ENCODE results near the gene LHX4. TPM values are rescaled to one million over a fixed set of nuclear protein-coding genes. Genes with fewer than 3 reads are reported as not detected.

Gene LHX4
- total and polyA plus RNA-seq, 8 donors = 0.03 to 0.19 (median 0.12) TPM; not detected in 3

DNA sequence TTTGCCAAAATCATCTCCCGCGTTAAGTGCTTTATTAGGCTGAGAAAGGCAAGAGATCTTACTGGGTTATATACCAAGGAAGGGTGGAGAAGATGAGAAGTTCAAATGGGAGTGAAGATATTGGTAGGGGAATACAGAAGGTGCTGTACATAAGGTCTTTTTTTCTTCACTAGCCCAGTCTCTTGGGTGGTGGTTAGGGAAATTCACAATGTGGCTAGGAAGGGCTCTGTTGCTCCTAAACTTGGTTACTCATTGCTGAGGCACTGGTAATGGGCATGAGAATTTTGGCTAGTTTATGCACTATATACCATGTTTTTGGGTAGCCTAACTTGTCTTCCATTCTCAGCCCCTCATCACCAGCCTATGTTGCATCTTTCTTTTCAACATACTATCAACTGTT is 50.6 kb downstream of the LHX4 start:
- Histone ChIP-seq H3K27me3 (no peaks in the 10 kb centered on the region), H3K4me1 (peaks cover 0 to 7% (median 0%) of the 10 kb centered on the region in 3 donors), H3K9me3 (no peaks in the 10 kb centered on the region), H3K4me3 (no peak overlapping the region), H3K36me3 (peaks cover 0 to 8% (median 0%) of the 10 kb centered on the region in 3 donors), H3K27ac (no peak overlapping the region)
- intact Hi-C loops (cut with DNase I) = no loop called here
- WGBS, 2 donors = 95 to 98% methylated on average over 2 of the region's 2 CpGs
- DNase-seq (no peak), FAIRE-seq (no peak), ATAC-seq (no peak)
- TF ChIP-seq, protein P1, sequence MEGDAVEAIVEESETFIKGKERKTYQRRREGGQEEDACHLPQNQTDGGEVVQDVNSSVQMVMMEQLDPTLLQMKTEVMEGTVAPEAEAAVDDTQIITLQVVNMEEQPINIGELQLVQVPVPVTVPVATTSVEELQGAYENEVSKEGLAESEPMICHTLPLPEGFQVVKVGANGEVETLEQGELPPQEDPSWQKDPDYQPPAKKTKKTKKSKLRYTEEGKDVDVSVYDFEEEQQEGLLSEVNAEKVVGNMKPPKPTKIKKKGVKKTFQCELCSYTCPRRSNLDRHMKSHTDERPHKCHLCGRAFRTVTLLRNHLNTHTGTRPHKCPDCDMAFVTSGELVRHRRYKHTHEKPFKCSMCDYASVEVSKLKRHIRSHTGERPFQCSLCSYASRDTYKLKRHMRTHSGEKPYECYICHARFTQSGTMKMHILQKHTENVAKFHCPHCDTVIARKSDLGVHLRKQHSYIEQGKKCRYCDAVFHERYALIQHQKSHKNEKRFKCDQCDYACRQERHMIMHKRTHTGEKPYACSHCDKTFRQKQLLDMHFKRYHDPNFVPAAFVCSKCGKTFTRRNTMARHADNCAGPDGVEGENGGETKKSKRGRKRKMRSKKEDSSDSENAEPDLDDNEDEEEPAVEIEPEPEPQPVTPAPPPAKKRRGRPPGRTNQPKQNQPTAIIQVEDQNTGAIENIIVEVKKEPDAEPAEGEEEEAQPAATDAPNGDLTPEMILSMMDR (IDR thresholded peaks at IDR 0.05) = no peak

DNA sequence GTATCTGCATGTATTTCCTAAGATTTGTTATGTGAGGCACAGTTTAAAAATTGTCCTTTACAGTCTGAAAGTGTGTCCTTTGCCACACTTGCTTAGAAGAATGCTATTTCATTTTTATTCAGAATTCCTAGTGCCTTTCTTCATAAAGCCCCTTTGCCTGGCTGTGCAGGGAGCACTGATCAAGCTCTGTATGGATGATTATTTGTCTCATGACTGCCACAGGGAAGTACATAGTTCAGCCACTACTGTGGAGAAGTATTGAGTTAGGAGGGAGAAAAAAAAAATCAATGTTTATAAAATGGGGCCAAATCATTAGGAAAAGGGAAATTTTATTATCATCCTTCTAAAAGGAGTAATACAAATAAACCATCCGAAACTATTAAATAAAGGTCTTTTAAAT is 51.4 kb downstream of the LHX4 start:
- H3K36me3 ChIP-seq = peaks cover 0 to 8% (median 0%) of the 10 kb centered on the region in 3 donors
- peaks cover 0 to 7% (median 0%) of the 10 kb centered on the region in 3 donors for H3K4me1 ChIP-seq
- H3K9me3 ChIP-seq = no peaks in the 10 kb centered on the region
- TF ChIP-seq, protein P1 (IDR thresholded peaks at IDR 0.05) = no peak
- H3K4me3 ChIP-seq = no peak overlapping the region
- H3K27ac ChIP-seq = no peak overlapping the region
- DNase-seq = no peak
- FAIRE-seq = no peak
- ATAC-seq = no peak
- no peaks in the 10 kb centered on the region for H3K27me3 ChIP-seq
- intact Hi-C loops (cut with DNase I) = no loop called here
- 82 to 93% methylated on average over 1 of the region's 1 CpG for WGBS, 2 donors

DNA sequence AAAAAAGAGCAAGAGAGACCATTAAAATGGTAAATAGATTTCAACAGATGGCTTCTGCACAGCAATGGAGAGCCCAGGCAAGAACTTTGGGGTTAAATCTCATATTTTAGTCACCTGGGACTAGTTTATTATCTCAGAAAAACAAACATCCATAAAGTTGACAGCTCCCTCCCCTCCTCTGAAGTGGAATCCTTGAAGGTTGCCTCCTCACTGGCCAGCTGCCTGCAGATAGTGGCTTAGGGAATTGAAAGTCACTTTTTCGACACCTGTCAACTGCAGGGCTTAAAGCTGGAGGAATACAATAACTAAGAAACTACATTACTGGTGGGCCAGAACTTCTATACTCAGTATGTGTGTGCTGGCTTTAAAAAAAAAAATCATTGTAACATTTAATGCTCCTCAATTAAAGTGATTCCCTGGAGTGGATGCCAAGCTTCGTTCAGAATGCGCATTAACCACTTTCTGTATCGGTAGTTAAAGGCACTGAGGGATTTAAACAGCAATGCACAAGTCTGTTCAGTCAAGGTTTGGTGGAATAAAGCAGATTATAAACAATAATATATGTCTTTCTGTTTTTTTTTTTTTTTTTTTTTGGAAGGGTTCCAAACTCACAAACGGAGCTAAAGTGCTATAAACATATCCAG is 52.5 kb downstream of the LHX4 start:
- intact Hi-C loops (cut with DNase I) = no loop called here
- 71 to 76% methylated on average over 5 of the region's 5 CpGs for WGBS, 2 donors
- ATAC-seq = no peak

DNA sequence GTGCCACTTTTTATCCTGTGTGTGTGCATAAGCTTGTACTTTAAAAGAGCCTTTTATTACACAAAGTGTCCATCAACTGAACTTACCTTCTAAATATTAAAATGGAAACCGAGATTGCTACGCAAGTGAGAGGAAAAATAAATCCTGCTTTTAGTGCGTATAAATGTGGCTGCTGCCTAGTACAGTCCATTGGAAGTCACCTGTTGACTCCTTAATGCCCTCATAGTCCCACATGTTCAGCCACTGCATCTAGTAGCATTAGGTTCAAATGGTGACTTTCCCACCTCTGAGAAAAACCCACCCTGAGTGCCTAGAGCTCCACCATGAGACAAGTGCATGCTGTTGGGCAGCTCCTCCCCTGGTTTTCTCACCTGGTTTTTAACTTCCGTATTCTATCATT is 53.0 kb downstream of the LHX4 start:
- no peak for ATAC-seq
- intact Hi-C loops (cut with DNase I) = no loop called here

More for the DNA sequence above, 52.5 kb downstream of the LHX4 start:
- Histone ChIP-seq H3K4me1 (peaks cover 0 to 7% (median 0%) of the 10 kb centered on the region in 3 donors), H3K36me3 (peaks cover 0 to 8% (median 0%) of the 10 kb centered on the region in 3 donors), H3K27me3 (no peaks in the 10 kb centered on the region), H3K4me3 (no peak overlapping the region), H3K27ac (no peak overlapping the region), H3K9me3 (no peaks in the 10 kb centered on the region)
- DNase-seq (no peak), FAIRE-seq (no peak)
- TF ChIP-seq, protein P1 (IDR thresholded peaks at IDR 0.05) = no peak

DNA sequence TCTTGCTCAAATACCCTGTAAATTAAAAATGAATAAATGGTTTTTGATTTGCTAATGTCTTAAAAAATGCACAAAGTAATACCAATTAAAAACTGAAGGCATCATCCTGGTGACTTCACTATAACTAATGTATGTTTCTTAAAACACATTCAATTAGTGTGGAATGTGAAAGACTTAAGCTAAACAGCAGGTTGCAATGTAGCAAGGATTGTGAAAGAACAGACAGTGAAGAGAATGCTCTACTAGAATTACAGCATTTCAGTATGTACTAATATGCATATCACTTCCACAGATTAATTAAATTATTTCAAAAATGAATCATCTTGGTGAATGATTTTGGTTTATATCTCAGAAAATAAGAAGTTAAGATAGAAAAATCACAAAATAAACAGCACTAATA is 56.4 kb downstream of the LHX4 start:
- TF ChIP-seq, protein P1 (IDR thresholded peaks at IDR 0.05) = no peak
- Histone ChIP-seq H3K9me3 (no peaks in the 10 kb centered on the region), H3K36me3 (peaks cover 0 to under 1% (median 0%) of the 10 kb centered on the region in 3 donors), H3K27ac (no peak overlapping the region), H3K27me3 (no peaks in the 10 kb centered on the region), H3K4me3 (no peak overlapping the region), H3K4me1 (peaks cover 0 to 9% (median 0%) of the 10 kb centered on the region in 3 donors)
- intact Hi-C loops (cut with DNase I) = no loop called here
- FAIRE-seq (no peak), DNase-seq (no peak), ATAC-seq (no peak)

More for the DNA sequence above, 53.0 kb downstream of the LHX4 start:
- Histone ChIP-seq H3K27ac (no peak overlapping the region), H3K4me3 (no peak overlapping the region), H3K27me3 (no peaks in the 10 kb centered on the region), H3K9me3 (no peaks in the 10 kb centered on the region), H3K36me3 (peaks cover 0 to 8% (median 0%) of the 10 kb centered on the region in 3 donors), H3K4me1 (peaks cover 0 to 7% (median 0%) of the 10 kb centered on the region in 3 donors)
- FAIRE-seq = no peak
- DNase-seq = no peak
- 93 to 95% methylated on average over 4 of the region's 4 CpGs for WGBS, 2 donors
- TF ChIP-seq, protein P1 (IDR thresholded peaks at IDR 0.05) = no peak
